ENCODE data around the gene SNRPD2.

Gene SNRPD2

DNA sequence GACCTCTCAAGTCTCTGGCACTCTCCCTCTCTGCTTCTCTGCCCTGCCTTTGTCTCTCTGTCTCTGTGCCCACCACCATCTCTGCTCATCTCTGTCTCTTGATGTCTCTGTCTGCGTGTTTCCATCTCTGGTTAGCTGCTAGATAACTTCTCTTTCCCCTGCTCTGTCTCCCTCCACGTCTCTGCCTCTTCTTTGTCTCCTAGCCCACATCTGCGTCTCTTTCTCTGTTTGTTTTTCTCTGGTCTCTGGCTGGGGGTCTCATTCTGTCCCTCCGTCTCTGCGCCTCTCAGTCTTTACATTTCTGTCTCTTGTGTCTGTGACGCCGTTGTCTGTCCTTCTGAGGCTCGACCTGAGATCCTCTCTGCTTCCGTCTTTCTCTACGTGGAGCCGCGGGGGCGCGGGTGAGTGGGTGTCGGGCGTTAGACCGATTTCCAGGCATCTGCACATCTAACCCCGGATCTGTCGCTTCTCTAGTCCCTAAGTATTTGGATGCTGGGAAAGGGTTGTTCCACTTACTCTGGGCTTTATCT is 23.3 kb downstream of the SNRPD2 start:
- H3K4me3 ChIP-seq = peak overlapping the region; percentile 86
- no peaks in the 10 kb centered on the region for H3K36me3 ChIP-seq (ENCODE audit: insufficient read depth, low read length)
- no peak for TF ChIP-seq EZH2 (IDR thresholded peaks at IDR 0.05)
- DNase-seq (ENCODE audit: low read depth, low spot score) = no peak
- peak overlapping the region; percentile 60 for H3K9ac ChIP-seq (ENCODE audit: insufficient read length)
- no peak overlapping the region for H3K27ac ChIP-seq
- H3K9me3 ChIP-seq (ENCODE audit: low read depth, low read length) = no peaks in the 10 kb centered on the region

DNA sequence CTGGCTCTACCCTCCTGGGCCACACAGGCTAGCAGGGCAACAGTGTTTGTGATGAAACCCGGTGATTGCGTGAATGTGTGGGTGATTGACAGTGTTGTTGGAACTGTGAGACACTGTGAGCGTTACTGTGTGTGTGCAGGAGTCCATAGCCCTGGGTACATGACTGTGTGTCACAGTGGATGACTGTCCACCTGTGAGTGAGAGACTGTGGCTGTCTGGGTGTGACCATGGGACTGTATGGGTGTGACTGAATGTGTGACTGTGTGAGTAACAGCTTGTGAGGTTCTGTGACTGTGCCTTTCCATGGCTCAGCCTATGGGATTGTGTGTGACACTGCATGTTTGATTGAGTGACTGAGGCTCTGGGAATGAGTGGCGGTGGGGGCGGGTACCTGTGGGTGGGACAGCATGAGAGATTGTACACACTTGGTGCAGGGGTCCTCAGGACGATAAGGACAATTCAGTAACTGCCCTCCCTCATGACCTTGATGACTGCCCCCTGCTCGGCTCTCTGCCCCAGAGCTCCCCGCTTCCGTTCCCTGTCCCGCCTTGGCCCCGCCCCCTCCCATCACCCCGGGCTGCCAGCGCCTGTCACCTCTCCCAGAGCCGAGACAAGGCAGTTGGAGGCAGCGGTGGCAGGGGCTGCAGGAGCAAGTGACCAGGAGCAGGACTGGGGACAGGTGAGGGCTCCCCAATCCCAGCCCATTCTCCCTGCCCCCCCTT is 24.0 kb downstream of the SNRPD2 start, which contains the start of gene GIPR:
Gene GIPR (plus strand): TSS at position 602 of the 722 bp plus-strand sequence. CDS start 1,300 bp downstream, outside the sequence.
- H3K9ac ChIP-seq (ENCODE audit: insufficient read length) = peak within 1 kb of the TSS; percentile 60
- peak within 1 kb of the TSS; percentile 86 for H3K4me3 ChIP-seq
- H3K27ac ChIP-seq = no peak within 1 kb of the TSS
- H3K9me3 ChIP-seq (ENCODE audit: low read depth, low read length) = no peaks in the 10 kb centered on the region
- H3K36me3 ChIP-seq (ENCODE audit: insufficient read depth, low read length) = no peaks in the 10 kb centered on the region
- TF ChIP-seq EZH2 (IDR thresholded peaks at IDR 0.05) = no peak
- TF ChIP-seq FOXP2 (optimal IDR thresholded peaks at IDR 0.05; ENCODE audit: control extremely low read depth, extremely low read length, insufficient read depth) = no peak
- no peak for TF ChIP-seq POLR2AphosphoS5 (IDR thresholded peaks at IDR 0.05; ENCODE audit: borderline replicate concordance, low read depth, low read length)
- DNase-seq (ENCODE audit: low read depth, low spot score) = no peak

DNA sequence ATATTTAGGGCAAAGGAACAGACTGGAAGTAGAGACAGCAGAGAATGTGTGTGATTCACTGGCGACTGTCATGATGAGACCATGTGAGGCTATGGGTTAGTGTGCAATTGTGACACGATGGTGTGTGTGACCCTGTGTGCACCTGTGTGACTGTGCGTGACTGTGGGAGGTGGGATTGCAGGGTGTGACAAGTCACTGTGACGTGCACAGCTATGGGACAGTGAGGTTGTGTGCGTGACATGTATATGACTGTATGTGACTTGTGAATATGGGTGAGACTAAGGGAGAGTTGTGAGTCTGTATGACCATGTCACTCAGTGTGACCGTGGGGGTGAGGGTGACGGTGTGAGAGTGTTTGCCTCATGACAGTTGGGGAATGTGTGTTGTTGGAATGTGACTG is 27.2 kb downstream of the SNRPD2 start:
- no peak for DNase-seq (ENCODE audit: low read depth, low spot score)
- Histone ChIP-seq H3K4me3 (no peak overlapping the region), H3K9ac (ENCODE audit: insufficient read length) (no peak overlapping the region), H3K36me3 (ENCODE audit: insufficient read depth, low read length) (no peaks in the 10 kb centered on the region), H3K9me3 (ENCODE audit: low read depth, low read length) (no peaks in the 10 kb centered on the region), H3K27ac (no peak overlapping the region)
- TF ChIP-seq FOXP2 (optimal IDR thresholded peaks at IDR 0.05; ENCODE audit: control extremely low read depth, extremely low read length, insufficient read depth) = no peak
- no peak for TF ChIP-seq EZH2 (IDR thresholded peaks at IDR 0.05)

DNA sequence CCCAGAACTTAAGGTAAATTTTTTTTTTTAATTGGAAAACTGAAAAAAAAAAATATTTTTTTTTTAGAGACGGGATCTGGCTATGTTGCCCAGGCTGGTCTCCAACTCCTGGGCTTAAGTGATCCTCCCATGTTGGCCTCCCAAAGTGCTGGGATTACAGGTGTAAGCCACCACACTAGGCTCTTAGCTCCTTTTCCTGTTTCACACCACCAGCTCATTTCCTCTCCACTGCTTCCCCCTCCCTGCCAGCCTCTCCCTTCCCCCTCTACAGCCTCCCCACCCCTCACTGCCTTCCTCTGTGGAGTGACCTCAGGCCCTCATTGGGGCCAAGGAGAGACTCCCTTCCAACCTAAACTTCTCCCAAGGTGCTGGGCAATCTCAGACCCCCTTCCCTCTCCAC is 28.0 kb downstream of the SNRPD2 start:
- no peak for DNase-seq (ENCODE audit: low read depth, low spot score)
- Histone ChIP-seq H3K9me3 (ENCODE audit: low read depth, low read length) (no peaks in the 10 kb centered on the region), H3K4me3 (no peak overlapping the region), H3K9ac (ENCODE audit: insufficient read length) (no peak overlapping the region), H3K27ac (no peak overlapping the region), H3K36me3 (ENCODE audit: insufficient read depth, low read length) (no peaks in the 10 kb centered on the region)
- TF ChIP-seq FOXP2 (optimal IDR thresholded peaks at IDR 0.05; ENCODE audit: control extremely low read depth, extremely low read length, insufficient read depth) (no peak), POLR2AphosphoS5 (IDR thresholded peaks at IDR 0.05; ENCODE audit: borderline replicate concordance, low read depth, low read length) (no peak), EZH2 (IDR thresholded peaks at IDR 0.05) (no peak)

DNA sequence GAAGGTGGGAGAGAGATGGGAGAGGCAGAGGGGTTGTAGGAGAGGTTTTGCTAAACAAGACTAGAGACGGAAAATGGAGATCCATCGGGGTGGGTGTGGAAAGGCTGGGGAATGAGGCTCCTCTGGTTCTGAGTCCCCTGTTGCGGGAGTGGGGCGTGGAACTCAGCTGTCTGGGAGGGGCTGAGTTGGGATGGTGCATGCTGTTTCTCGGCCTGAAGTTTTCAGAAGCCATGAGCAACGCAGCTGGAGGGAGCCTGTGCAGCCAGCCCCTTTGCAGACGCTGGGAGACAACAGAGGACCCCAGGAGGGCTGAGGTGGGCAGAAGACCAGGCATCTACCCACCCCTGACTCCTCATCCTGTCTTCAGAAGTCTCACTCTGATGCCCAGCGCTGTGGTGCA is 31.1 kb downstream of the SNRPD2 start:
- TF ChIP-seq POLR2AphosphoS5 (IDR thresholded peaks at IDR 0.05; ENCODE audit: borderline replicate concordance, low read depth, low read length) (no peak), EZH2 (IDR thresholded peaks at IDR 0.05) (no peak), FOXP2 (optimal IDR thresholded peaks at IDR 0.05; ENCODE audit: control extremely low read depth, extremely low read length, insufficient read depth) (no peak)
- H3K9ac ChIP-seq (ENCODE audit: insufficient read length) = no peak overlapping the region
- no peak overlapping the region for H3K4me3 ChIP-seq
- no peaks in the 10 kb centered on the region for H3K9me3 ChIP-seq (ENCODE audit: low read depth, low read length)
- DNase-seq (ENCODE audit: low read depth, low spot score) = no peak
- no peak overlapping the region for H3K27ac ChIP-seq
- no peaks in the 10 kb centered on the region for H3K36me3 ChIP-seq (ENCODE audit: insufficient read depth, low read length)

DNA sequence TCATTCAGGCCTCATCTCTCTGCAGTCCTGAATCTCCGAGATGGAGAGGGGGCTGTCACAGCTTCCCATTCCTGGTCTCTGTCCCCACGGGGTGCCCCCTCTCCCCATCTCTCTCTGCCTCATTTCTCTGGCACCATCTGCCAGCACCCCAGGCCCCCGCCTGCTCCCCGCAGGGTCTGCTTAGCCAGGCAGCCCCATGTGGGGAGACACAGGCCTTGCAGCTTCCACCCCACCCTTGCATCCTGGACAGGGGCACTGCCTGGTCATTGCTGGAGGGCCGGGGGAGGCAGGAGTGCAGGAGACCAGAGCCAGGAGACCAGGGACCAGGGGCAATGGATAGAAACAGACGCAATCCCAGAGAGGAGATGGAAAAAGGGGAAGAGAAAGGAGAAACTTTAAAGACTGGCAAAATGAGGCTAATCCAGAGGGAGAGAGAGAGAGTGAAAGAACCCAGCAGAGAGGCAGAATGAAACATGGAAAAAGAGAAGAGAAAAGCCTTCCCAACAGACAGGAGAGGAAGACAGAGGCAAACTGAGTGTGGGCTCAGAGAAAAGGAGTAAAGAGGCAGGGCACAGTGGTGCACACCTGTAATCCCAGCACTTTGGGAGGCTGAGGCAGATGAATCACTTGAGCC is 32.5 kb downstream of the SNRPD2 start:
- no peak for DNase-seq (ENCODE audit: low read depth, low spot score)
- no peak for TF ChIP-seq FOXP2 (optimal IDR thresholded peaks at IDR 0.05; ENCODE audit: control extremely low read depth, extremely low read length, insufficient read depth)
- no peak for TF ChIP-seq EZH2 (IDR thresholded peaks at IDR 0.05)
- TF ChIP-seq POLR2AphosphoS5 (IDR thresholded peaks at IDR 0.05; ENCODE audit: borderline replicate concordance, low read depth, low read length) = no peak

DNA sequence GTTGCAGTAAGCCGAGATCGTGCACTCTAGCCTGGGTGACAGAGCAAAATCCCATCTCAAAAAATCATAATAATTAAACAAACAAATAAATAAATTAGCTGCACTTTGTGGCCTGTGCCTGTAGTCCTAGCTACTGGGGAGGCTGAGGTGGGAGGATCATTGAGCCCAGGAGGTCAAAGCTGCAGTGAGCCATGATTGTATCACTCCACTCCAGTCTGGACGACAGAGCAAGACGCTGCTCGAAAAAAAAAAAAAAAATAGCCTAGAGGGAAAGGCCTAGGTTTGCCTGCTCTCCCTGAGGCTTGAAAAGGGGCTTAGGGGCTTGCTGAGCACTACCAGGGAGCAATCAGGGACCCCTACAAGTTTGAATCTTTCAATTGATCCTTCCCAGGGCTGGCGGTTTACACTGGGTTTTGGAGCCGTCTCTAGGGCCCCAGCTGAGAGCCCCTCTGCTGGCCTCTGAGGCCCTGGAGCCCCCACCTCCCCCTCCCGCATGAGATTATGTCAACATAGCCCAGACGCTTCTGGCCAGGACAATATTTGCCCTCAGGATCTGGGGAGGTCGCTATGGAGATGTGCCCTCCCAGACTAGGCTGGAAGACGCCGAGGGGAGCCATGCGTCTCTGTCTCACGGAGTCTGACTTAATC is 34.1 kb downstream of the SNRPD2 start:
- no peak for DNase-seq (ENCODE audit: low read depth, low spot score)
- TF ChIP-seq POLR2AphosphoS5 (IDR thresholded peaks at IDR 0.05; ENCODE audit: borderline replicate concordance, low read depth, low read length) (no peak), EZH2 (IDR thresholded peaks at IDR 0.05) (no peak), FOXP2 (optimal IDR thresholded peaks at IDR 0.05; ENCODE audit: control extremely low read depth, extremely low read length, insufficient read depth) (no peak)
- Histone ChIP-seq H3K9ac (ENCODE audit: insufficient read length) (no peak overlapping the region), H3K4me3 (no peak overlapping the region), H3K27ac (no peak overlapping the region), H3K9me3 (ENCODE audit: low read depth, low read length) (no peaks in the 10 kb centered on the region), H3K36me3 (ENCODE audit: insufficient read depth, low read length) (no peaks in the 10 kb centered on the region)

More for the DNA sequence above, 32.5 kb downstream of the SNRPD2 start:
- no peak overlapping the region for H3K4me3 ChIP-seq
- H3K36me3 ChIP-seq (ENCODE audit: insufficient read depth, low read length) = no peaks in the 10 kb centered on the region
- H3K27ac ChIP-seq = no peak overlapping the region
- no peak overlapping the region for H3K9ac ChIP-seq (ENCODE audit: insufficient read length)
- H3K9me3 ChIP-seq (ENCODE audit: low read depth, low read length) = no peaks in the 10 kb centered on the region

DNA sequence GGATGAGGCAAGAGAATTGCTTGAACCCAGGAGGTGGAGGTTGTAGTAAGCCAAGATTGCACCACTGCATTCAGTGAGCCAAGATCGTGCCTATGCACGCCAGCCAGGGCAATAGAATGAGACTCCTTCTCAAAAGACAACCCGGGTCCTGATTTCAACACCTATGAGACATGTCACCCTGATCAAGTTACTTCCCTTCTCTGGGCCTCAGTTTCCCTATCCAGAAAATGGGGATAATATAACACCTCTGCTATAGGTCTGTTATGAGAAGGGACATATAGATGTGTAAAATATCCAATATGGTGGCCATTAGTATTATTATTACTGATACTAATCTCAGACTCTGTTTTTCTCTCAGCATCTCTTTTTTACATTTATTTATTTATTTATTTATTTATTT is 36.7 kb downstream of the SNRPD2 start:
- TF ChIP-seq EZH2 (IDR thresholded peaks at IDR 0.05) = no peak
- no peak for TF ChIP-seq FOXP2 (optimal IDR thresholded peaks at IDR 0.05; ENCODE audit: control extremely low read depth, extremely low read length, insufficient read depth)
- no peak for TF ChIP-seq POLR2AphosphoS5 (IDR thresholded peaks at IDR 0.05; ENCODE audit: borderline replicate concordance, low read depth, low read length)
- DNase-seq (ENCODE audit: low read depth, low spot score) = no peak
- H3K27ac ChIP-seq = no peak overlapping the region

More for the DNA sequence above, 36.7 kb downstream of the SNRPD2 start:
- Histone ChIP-seq H3K4me3 (no peak overlapping the region), H3K9ac (ENCODE audit: insufficient read length) (no peak overlapping the region), H3K9me3 (ENCODE audit: low read depth, low read length) (no peaks in the 10 kb centered on the region), H3K36me3 (ENCODE audit: insufficient read depth, low read length) (no peaks in the 10 kb centered on the region)

Data from SK-N-MC (cell line).